ENCODE data around the gene CASKIN1. TPM values are rescaled to one million over a fixed set of nuclear protein-coding genes. Genes with fewer than 3 reads are reported as not detected.

The CASKIN1 gene
- polyA plus RNA-seq, 2 of the 4 experiments (the other 2 are of a cell fraction): 0.27 to 0.87 TPM

- TF ChIP-seq ESRRA (IDR thresholded peaks at IDR 0.05; ENCODE audit: borderline replicate concordance, low read length) (no peak), HOXA7 (CRISPR knock-in tag; IDR thresholded peaks at IDR 0.05) (no peak), CEBPB (IDR thresholded peaks at IDR 0.05) (no peak), ELK1 (IDR thresholded peaks at IDR 0.05; ENCODE audit: low read depth, low read length) (no peak), HDAC2 (IDR thresholded peaks at IDR 0.05) (no peak), HEYL (CRISPR knock-in tag; IDR thresholded peaks at IDR 0.05) (no peak)
Measured at GRCh38 chr16:2170080-2170479, 26.3 kb downstream of the CASKIN1 start (continued).

- ATAC-seq: no peak
- Histone ChIP-seq H3K27ac (no peak overlapping the region), H3K4me2 (no peak overlapping the region), H3K4me1 (no peaks in the 10 kb centered on the region; the same call in 2 of the 3 replicates), H3K9me3 (no peaks in the 10 kb centered on the region), H3K4me3 (no peak overlapping the region)
- ChIA-PET POLR2A (interaction anchor here (4.0 kb wide), 1 partner anchor 12 kb away, joined by 21 read pairs; the partner anchor contains the start of gene TRAF7), CTCF (interaction anchor here (0.9 to 2.7 kb wide), 5 partner anchors 14 to 348 kb away, joined by 3 to 13 read pairs (median 3); no protein-coding TSS in a partner anchor)
- no peak for FAIRE-seq
- 89% methylated on average over 10 of the region's 18 CpGs for WGBS (ENCODE audit: missing lambda C conversion rate)
- no peak for DNase-seq (ENCODE audit: low read depth in 1 of 2, low spot score in 1 of 2)
- no peak for TF ChIP-seq CBX8 (IDR thresholded peaks at IDR 0.05)
Measured at GRCh38 chr16:2167068-2167638, 29.3 kb downstream of the CASKIN1 start.

GRCh38 chr16:2166263-2167067 lies 29.9 kb downstream of the CASKIN1 start:
- no peak for ATAC-seq
- 90% methylated on average over 17 of the region's 17 CpGs for WGBS (ENCODE audit: missing lambda C conversion rate)
- Histone ChIP-seq H3K9me3 (no peaks in the 10 kb centered on the region), H3K4me3 (no peak overlapping the region), H3K4me1 (no peaks in the 10 kb centered on the region; the same call in 2 of the 3 replicates), H3K27ac (no peak overlapping the region), H3K4me2 (no peak overlapping the region)
- ChIA-PET POLR2A (interaction anchor here (4.0 kb wide), 1 partner anchor 11 kb away, joined by 21 read pairs; the partner anchor contains the start of gene TRAF7), CTCF (interaction anchor here (1.2 to 2.7 kb wide), 2 partner anchors 28 to 349 kb away, joined by 3 to 13 read pairs; no protein-coding TSS in a partner anchor)
- FAIRE-seq: no peak
- no peak for TF ChIP-seq RFX5 (IDR thresholded peaks at IDR 0.05)
- TF ChIP-seq MYC (IDR thresholded peaks at IDR 0.05; ENCODE audit: borderline replicate concordance, low read length): no peak
- no peak for TF ChIP-seq HES2 (IDR thresholded peaks at IDR 0.05)
- no peak for TF ChIP-seq ZC3H11A (IDR thresholded peaks at IDR 0.05)
- TF ChIP-seq NFE2L2 (conservative IDR thresholded peaks at IDR 0.05; ENCODE audit: low read length): no peak
- no peak for TF ChIP-seq MAX (IDR thresholded peaks at IDR 0.05)
- no peak for TF ChIP-seq JUNB (IDR thresholded peaks at IDR 0.05)
- TF ChIP-seq HDAC2 (IDR thresholded peaks at IDR 0.05): no peak
- DNase-seq (ENCODE audit: low read depth in 1 of 2, low spot score in 1 of 2): no peak

- no peak overlapping the region for H3K27ac ChIP-seq
- WGBS (ENCODE audit: missing lambda C conversion rate): 95% methylated on average over 7 of the region's 12 CpGs
- FAIRE-seq: no peak
- no peak for TF ChIP-seq HEYL (CRISPR knock-in tag; IDR thresholded peaks at IDR 0.05)
- no peak for TF ChIP-seq ATOH8 (CRISPR knock-in tag; IDR thresholded peaks at IDR 0.05; ENCODE audit: low read depth)
- TF ChIP-seq MAX (IDR thresholded peaks at IDR 0.05): no peak
- TF ChIP-seq HDAC2 (IDR thresholded peaks at IDR 0.05): no peak
- TF ChIP-seq HOXB13 (CRISPR knock-in tag; IDR thresholded peaks at IDR 0.05; ENCODE audit: low read depth): no peak
- no peak for TF ChIP-seq ZC3H11A (IDR thresholded peaks at IDR 0.05)
- H3K4me1 ChIP-seq: peaks cover 5% of the 10 kb centered on the region; the same call in 2 of the 3 replicates
- no peak for ATAC-seq
- CTCF ChIA-PET: interaction anchor here (1.2 to 2.7 kb wide), 2 partner anchors 29 to 350 kb away, joined by 3 to 13 read pairs; no protein-coding TSS in a partner anchor
- DNase-seq (ENCODE audit: low read depth in 1 of 2, low spot score in 1 of 2): no peak
- POLR2A ChIA-PET: interaction anchor here (4.0 kb wide), 1 partner anchor 11 kb away, joined by 21 read pairs; the partner anchor contains the start of gene TRAF7
- H3K4me2 ChIP-seq: no peak overlapping the region
- no peaks in the 10 kb centered on the region for H3K9me3 ChIP-seq
- no peak overlapping the region for H3K4me3 ChIP-seq
Measured at GRCh38 chr16:2165861-2166260, 30.5 kb downstream of the CASKIN1 start.
